ENCODE data around the gene DLG5. TPM values are rescaled to one million over a fixed set of nuclear protein-coding genes. Genes with fewer than 3 reads are reported as not detected.

DLG5 gene
- polyA plus RNA-seq, 4 donors, result 7.8 to 35.9 (median 11.4) TPM

GRCh38 chr10:77801474-77802161, 124.9 kb downstream of the DLG5 start:
- Histone ChIP-seq H3K27me3 (ENCODE audit: control insufficient read depth in 3 of 3, insufficient read depth in 3 of 3, low read length in 3 of 3) (no peaks in the 10 kb centered on the region), H3K4me1 (ENCODE audit: control insufficient read depth in 3 of 3, insufficient read depth in 2 of 3, low read depth in 1 of 3, low read length in 2 of 3) (no peaks in the 10 kb centered on the region), H3K27ac (ENCODE audit: low read depth in 1 of 3, low read length in 2 of 3) (no peak overlapping the region), H3K9me3 (ENCODE audit: control insufficient read depth in 2 of 2, insufficient read depth in 1 of 2, low read depth in 1 of 2, low read length in 1 of 2) (no peaks in the 10 kb centered on the region), H3K4me3 (ENCODE audit: low read depth in 1 of 3, low read length in 3 of 3) (no peak overlapping the region), H3K36me3 (ENCODE audit: control insufficient read depth in 3 of 3, insufficient read depth in 2 of 3, low read depth in 1 of 3, low read length in 3 of 3) (peaks cover 10 to 79% (median 12%) of the 10 kb centered on the region in 3 donors)
- 67 to 82% (median 75%) methylated on average over 14 of the region's 14 CpGs for WGBS, 3 donors
- no peak for DNase-seq
- FAIRE-seq, result no peak

GRCh38 chr10:77800738-77801266, 125.8 kb downstream of the DLG5 start:
- FAIRE-seq, result no peak
- H3K9me3 ChIP-seq (ENCODE audit: control insufficient read depth in 2 of 2, insufficient read depth in 1 of 2, low read depth in 1 of 2, low read length in 1 of 2), result no peaks in the 10 kb centered on the region
- no peak overlapping the region for H3K27ac ChIP-seq (ENCODE audit: low read depth in 1 of 3, low read length in 2 of 3)
- no peaks in the 10 kb centered on the region for H3K4me1 ChIP-seq (ENCODE audit: control insufficient read depth in 3 of 3, insufficient read depth in 2 of 3, low read depth in 1 of 3, low read length in 2 of 3)
- H3K36me3 ChIP-seq (ENCODE audit: control insufficient read depth in 3 of 3, insufficient read depth in 2 of 3, low read depth in 1 of 3, low read length in 3 of 3), result peaks cover 7 to 79% (median 10%) of the 10 kb centered on the region in 3 donors
- H3K27me3 ChIP-seq (ENCODE audit: control insufficient read depth in 3 of 3, insufficient read depth in 3 of 3, low read length in 3 of 3), result no peaks in the 10 kb centered on the region
- 86 to 95% (median 92%) methylated on average over 5 of the region's 5 CpGs for WGBS, 3 donors
- DNase-seq, result no peak
- no peak overlapping the region for H3K4me3 ChIP-seq (ENCODE audit: low read depth in 1 of 3, low read length in 3 of 3)

- DNase-seq, result no peak
- no peaks in the 10 kb centered on the region for H3K27me3 ChIP-seq (ENCODE audit: control insufficient read depth in 3 of 3, insufficient read depth in 3 of 3, low read length in 3 of 3)
- WGBS, 3 donors, result 90 to 96% (median 94%) methylated on average over 13 of the region's 13 CpGs
- H3K4me3 ChIP-seq (ENCODE audit: low read depth in 1 of 3, low read length in 3 of 3), result no peak overlapping the region
- H3K36me3 ChIP-seq (ENCODE audit: control insufficient read depth in 3 of 3, insufficient read depth in 2 of 3, low read depth in 1 of 3, low read length in 3 of 3), result peaks cover 7 to 79% (median 9%) of the 10 kb centered on the region in 3 donors
- H3K4me1 ChIP-seq (ENCODE audit: control insufficient read depth in 3 of 3, insufficient read depth in 2 of 3, low read depth in 1 of 3, low read length in 2 of 3), result no peaks in the 10 kb centered on the region
- no peak for FAIRE-seq
- no peaks in the 10 kb centered on the region for H3K9me3 ChIP-seq (ENCODE audit: control insufficient read depth in 2 of 2, insufficient read depth in 1 of 2, low read depth in 1 of 2, low read length in 1 of 2)
- no peak overlapping the region for H3K27ac ChIP-seq (ENCODE audit: low read depth in 1 of 3, low read length in 2 of 3)
Observed at GRCh38 chr10:77800320-77800719, 126.2 kb downstream of the DLG5 start.

GRCh38 chr10:77799352-77799751, 127.2 kb downstream of the DLG5 start:
- Histone ChIP-seq H3K27me3 (ENCODE audit: control insufficient read depth in 3 of 3, insufficient read depth in 3 of 3, low read length in 3 of 3) (no peaks in the 10 kb centered on the region), H3K9me3 (ENCODE audit: control insufficient read depth in 2 of 2, insufficient read depth in 1 of 2, low read depth in 1 of 2, low read length in 1 of 2) (no peaks in the 10 kb centered on the region), H3K4me3 (ENCODE audit: low read depth in 1 of 3, low read length in 3 of 3) (no peak overlapping the region), H3K27ac (ENCODE audit: low read depth in 1 of 3, low read length in 2 of 3) (no peak overlapping the region), H3K4me1 (ENCODE audit: control insufficient read depth in 3 of 3, insufficient read depth in 2 of 3, low read depth in 1 of 3, low read length in 2 of 3) (no peaks in the 10 kb centered on the region), H3K36me3 (ENCODE audit: control insufficient read depth in 3 of 3, insufficient read depth in 2 of 3, low read depth in 1 of 3, low read length in 3 of 3) (peaks cover 6 to 79% (median 10%) of the 10 kb centered on the region in 3 donors)
- FAIRE-seq (no peak), DNase-seq (no peak)
- WGBS, 3 donors, result 90 to 91% (median 91%) methylated on average over 5 of the region's 5 CpGs

GRCh38 chr10:77798940-77799339, 127.6 kb downstream of the DLG5 start:
- FAIRE-seq, result no peak
- Histone ChIP-seq H3K4me1 (ENCODE audit: control insufficient read depth in 3 of 3, insufficient read depth in 2 of 3, low read depth in 1 of 3, low read length in 2 of 3) (no peaks in the 10 kb centered on the region), H3K27ac (ENCODE audit: low read depth in 1 of 3, low read length in 2 of 3) (no peak overlapping the region), H3K27me3 (ENCODE audit: control insufficient read depth in 3 of 3, insufficient read depth in 3 of 3, low read length in 3 of 3) (no peaks in the 10 kb centered on the region), H3K9me3 (ENCODE audit: control insufficient read depth in 2 of 2, insufficient read depth in 1 of 2, low read depth in 1 of 2, low read length in 1 of 2) (no peaks in the 10 kb centered on the region), H3K4me3 (ENCODE audit: low read depth in 1 of 3, low read length in 3 of 3) (no peak overlapping the region), H3K36me3 (ENCODE audit: control insufficient read depth in 3 of 3, insufficient read depth in 2 of 3, low read depth in 1 of 3, low read length in 3 of 3) (peaks cover 6 to 79% (median 10%) of the 10 kb centered on the region in 3 donors)
- WGBS, 3 donors, result 85 to 91% (median 86%) methylated on average over 2 of the region's 2 CpGs
- no peak for DNase-seq

- no peaks in the 10 kb centered on the region for H3K9me3 ChIP-seq (ENCODE audit: control insufficient read depth in 2 of 2, insufficient read depth in 1 of 2, low read depth in 1 of 2, low read length in 1 of 2)
- no peaks in the 10 kb centered on the region for H3K4me1 ChIP-seq (ENCODE audit: control insufficient read depth in 3 of 3, insufficient read depth in 2 of 3, low read depth in 1 of 3, low read length in 2 of 3)
- no peak overlapping the region for H3K27ac ChIP-seq (ENCODE audit: low read depth in 1 of 3, low read length in 2 of 3)
- DNase-seq (no peak), FAIRE-seq (no peak)
- peaks cover 12 to 89% (median 27%) of the 10 kb centered on the region in 3 donors for H3K36me3 ChIP-seq (ENCODE audit: control insufficient read depth in 3 of 3, insufficient read depth in 2 of 3, low read depth in 1 of 3, low read length in 3 of 3)
- no peak overlapping the region for H3K4me3 ChIP-seq (ENCODE audit: low read depth in 1 of 3, low read length in 3 of 3)
- 85 to 91% (median 91%) methylated on average over 16 of the region's 16 CpGs for WGBS, 3 donors
- no peaks in the 10 kb centered on the region for H3K27me3 ChIP-seq (ENCODE audit: control insufficient read depth in 3 of 3, insufficient read depth in 3 of 3, low read length in 3 of 3)
Observed at GRCh38 chr10:77796311-77796915, 130.1 kb downstream of the DLG5 start.

GRCh38 chr10:77795426-77796055, 131.0 kb downstream of the DLG5 start:
- no peak overlapping the region for H3K4me3 ChIP-seq (ENCODE audit: low read depth in 1 of 3, low read length in 3 of 3)
- FAIRE-seq, result no peak
- H3K27ac ChIP-seq (ENCODE audit: low read depth in 1 of 3, low read length in 2 of 3), result no peak overlapping the region
- H3K9me3 ChIP-seq (ENCODE audit: control insufficient read depth in 2 of 2, insufficient read depth in 1 of 2, low read depth in 1 of 2, low read length in 1 of 2), result no peaks in the 10 kb centered on the region
- peaks cover 8 to 84% (median 23%) of the 10 kb centered on the region in 3 donors for H3K36me3 ChIP-seq (ENCODE audit: control insufficient read depth in 3 of 3, insufficient read depth in 2 of 3, low read depth in 1 of 3, low read length in 3 of 3)
- 91 to 93% (median 91%) methylated on average over 20 of the region's 20 CpGs for WGBS, 3 donors
- no peaks in the 10 kb centered on the region for H3K27me3 ChIP-seq (ENCODE audit: control insufficient read depth in 3 of 3, insufficient read depth in 3 of 3, low read length in 3 of 3)
- DNase-seq, result no peak
- H3K4me1 ChIP-seq (ENCODE audit: control insufficient read depth in 3 of 3, insufficient read depth in 2 of 3, low read depth in 1 of 3, low read length in 2 of 3), result no peaks in the 10 kb centered on the region

GRCh38 chr10:77794256-77795142, 132.1 kb downstream of the DLG5 start:
- no peak overlapping the region for H3K4me3 ChIP-seq (ENCODE audit: low read depth in 1 of 3, low read length in 3 of 3)
- no peak for FAIRE-seq
- H3K9me3 ChIP-seq (ENCODE audit: control insufficient read depth in 2 of 2, insufficient read depth in 1 of 2, low read depth in 1 of 2, low read length in 1 of 2), result no peaks in the 10 kb centered on the region
- no peaks in the 10 kb centered on the region for H3K4me1 ChIP-seq (ENCODE audit: control insufficient read depth in 3 of 3, insufficient read depth in 2 of 3, low read depth in 1 of 3, low read length in 2 of 3)
- no peak overlapping the region for H3K27ac ChIP-seq (ENCODE audit: low read depth in 1 of 3, low read length in 2 of 3)
- DNase-seq, result no peak
- peaks cover 8 to 85% (median 21%) of the 10 kb centered on the region in 3 donors for H3K36me3 ChIP-seq (ENCODE audit: control insufficient read depth in 3 of 3, insufficient read depth in 2 of 3, low read depth in 1 of 3, low read length in 3 of 3)
- no peaks in the 10 kb centered on the region for H3K27me3 ChIP-seq (ENCODE audit: control insufficient read depth in 3 of 3, insufficient read depth in 3 of 3, low read length in 3 of 3)
- 94 to 96% (median 95%) methylated on average over 23 of the region's 23 CpGs for whole genome bisulfite sequencing, 3 donors

Measured in small intestine (tissue), 7 donors.